ENCODE results near the gene UCP2.
"Not testable (repeated sequence)": the region's sequence is repeated elsewhere in the genome, so short reads cannot be mapped to it uniquely, and the experiment has no call there.

Gene UCP2

DNA sequence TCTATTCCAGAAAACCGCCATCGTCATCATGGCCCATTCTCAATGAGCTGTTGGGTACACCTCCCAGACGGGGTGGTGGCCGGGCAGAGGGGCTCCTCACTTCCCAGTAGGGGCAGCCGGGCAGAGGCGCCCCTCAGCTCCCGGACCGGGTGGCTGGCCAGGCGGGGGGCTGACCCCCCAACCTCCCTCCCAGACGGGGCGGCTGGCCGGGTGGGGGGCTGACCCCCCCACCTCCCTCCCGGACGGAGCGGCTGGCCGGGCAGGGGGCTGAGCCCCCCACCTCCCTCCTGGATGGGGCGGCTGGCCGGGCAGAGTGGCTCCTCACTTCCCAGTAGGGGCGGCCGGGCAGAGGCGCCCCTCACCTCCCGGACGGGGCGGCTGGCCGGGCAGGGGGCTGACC, 46.6 kb downstream of the UCP2 start:
- not testable (repeated sequence) for DNase-seq

GRCh38 chr11:73932781-73933180, 49.9 kb downstream of the UCP2 start:
- DNase-seq, result no peak

GRCh38 chr11:73931951-73932350, 50.7 kb downstream of the UCP2 start:
- no peak for DNase-seq

DNA sequence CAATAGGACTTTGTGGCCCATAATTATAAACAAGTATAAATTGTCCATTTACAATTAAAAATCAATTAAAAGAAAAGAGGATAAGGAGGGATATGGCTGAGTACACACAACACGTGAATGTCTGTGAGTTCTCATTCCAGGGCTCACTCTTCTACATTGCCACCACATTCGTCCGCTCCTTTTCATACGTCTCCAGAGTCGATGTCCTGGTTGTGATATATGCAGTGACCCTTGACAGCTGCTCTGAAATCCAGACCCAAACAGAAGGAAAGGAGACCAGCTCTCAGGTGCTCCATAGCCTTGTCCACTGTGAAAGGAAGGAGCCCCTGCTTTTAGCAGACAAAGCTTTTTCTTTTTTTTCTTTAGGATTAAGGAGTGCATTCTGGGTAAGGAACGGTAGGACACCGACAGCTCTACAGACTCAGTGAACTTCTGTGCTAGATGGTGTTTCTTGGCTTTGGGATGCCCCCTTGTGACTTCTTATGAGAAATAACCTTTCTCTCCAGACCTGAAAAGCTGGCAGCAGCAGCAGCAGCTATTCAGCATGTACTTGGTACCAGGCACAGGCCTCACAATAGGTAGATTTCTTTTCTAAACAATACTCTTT, 51.5 kb downstream of the UCP2 start:
- DNase-seq, result peak; percentile 25

GRCh38 chr11:73929388-73929787, 53.3 kb downstream of the UCP2 start:
- no peak for DNase-seq

Measured in NCI-H1694 treated with DMSO at 0.1 percent for 48 hours (cell line).